Measurements from ENCODE around the gene ATG5. TPM values are rescaled to one million over a fixed set of nuclear protein-coding genes. Genes with fewer than 3 reads are reported as not detected.

The ATG5 gene
- polyA plus RNA-seq, 3 donors, result 15.0 to 31.4 (median 29.9) TPM

DNA sequence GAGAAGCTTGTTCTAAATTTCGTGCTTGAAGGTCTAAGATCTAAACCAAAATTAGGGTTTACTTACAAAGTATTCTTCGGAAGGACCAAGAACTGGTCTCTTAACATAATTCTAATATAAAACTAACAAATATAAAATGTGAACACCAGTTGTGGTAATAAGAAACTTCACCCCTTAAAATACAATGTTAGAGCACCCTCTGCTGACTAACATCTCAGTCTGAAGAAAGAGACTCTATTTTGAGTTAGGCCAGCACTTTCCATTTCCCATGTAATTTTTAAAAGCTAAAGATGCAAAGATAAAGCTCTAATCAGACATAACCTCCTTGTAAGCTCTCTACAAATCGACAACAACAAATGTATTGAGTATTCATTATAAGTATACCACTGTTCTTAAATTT is 24.6 kb downstream of the ATG5 start:
- H3K4me1 Mint-ChIP-seq, result no peaks in the 10 kb centered on the region

DNA sequence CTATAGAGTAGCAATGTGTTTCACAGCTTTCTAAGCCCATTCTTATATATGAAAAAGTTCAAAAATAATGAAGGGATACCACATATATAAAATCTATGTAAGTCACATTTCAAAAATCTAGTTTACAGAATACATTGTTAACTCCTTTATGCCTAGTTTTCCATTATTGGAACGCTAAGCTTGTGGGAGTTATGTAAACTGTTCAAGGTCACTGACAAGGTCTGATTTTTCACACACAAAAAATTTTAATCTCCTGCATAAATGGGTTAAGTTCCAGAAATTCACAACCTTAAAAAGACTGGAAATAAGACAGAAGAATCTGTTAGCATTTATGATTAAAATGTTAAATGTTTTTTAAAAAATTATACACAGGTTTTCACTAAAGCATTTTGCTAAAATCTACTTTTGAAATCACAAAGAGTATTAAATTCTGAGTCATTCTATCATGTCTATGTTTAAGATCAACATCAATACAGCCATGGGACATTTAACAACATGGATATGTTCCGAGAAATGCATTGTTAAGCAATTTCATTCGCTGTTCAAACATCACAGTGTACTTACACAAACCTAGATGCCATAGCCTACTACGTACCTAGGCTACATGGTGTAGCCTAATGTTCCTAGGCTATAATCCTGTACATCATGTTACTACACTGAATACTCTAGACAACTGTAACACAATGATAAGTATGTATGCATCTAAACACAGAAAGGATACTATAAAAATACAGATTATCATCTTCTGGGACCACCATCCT is 25.4 kb downstream of the ATG5 start:
- no peak overlapping the region for H3K4me3 Mint-ChIP-seq
- intact Hi-C loops (cut with micrococcal nuclease), result no loop called here
- H3K36me3 Mint-ChIP-seq, result peaks cover 6 to 9% of the 10 kb centered on the region in 2 donors

More for the DNA sequence above, 24.6 kb downstream of the ATG5 start:
- Mint-ChIP-seq H3K4me3 (no peak overlapping the region), H3K27ac (no peak overlapping the region), H3K27me3 (ENCODE audit: low read depth in 3 of 3) (no peaks in the 10 kb centered on the region), H3K36me3 (peaks cover 6 to 9% of the 10 kb centered on the region in 2 donors), H3K9me3 (no peaks in the 10 kb centered on the region)
- Histone ChIP-seq H3K79me2 (ENCODE audit: insufficient read depth, low read length) (peaks cover 41% of the 10 kb centered on the region), H3K4me3 (replicated peaks in 1 of 3; ENCODE audit: low read depth in 2 of 3, low read length in 3 of 3) (no peak overlapping the region), H3K9me3 (replicated peaks in 1 of 2; ENCODE audit: control insufficient read depth in 1 of 2, insufficient read depth in 1 of 2, low read length in 2 of 2) (no peaks in the 10 kb centered on the region), H3K9ac (ENCODE audit: insufficient read depth, low read length, poor library complexity, severe bottlenecking) (no peak overlapping the region), H3K27ac (ENCODE audit: low read depth in 1 of 2, low read length in 2 of 2) (no peak overlapping the region), H2AFZ (ENCODE audit: insufficient read depth, low read depth, low read length, poor library complexity, severe bottlenecking) (no peak overlapping the region), H4K20me1 (ENCODE audit: insufficient read depth, low read length) (peaks cover 33% of the 10 kb centered on the region), H3K4me1 (ENCODE audit: control insufficient read depth in 1 of 2, insufficient read depth in 2 of 2, low read length in 2 of 2) (no peaks in the 10 kb centered on the region), H3K27me3 (ENCODE audit: control insufficient read depth in 2 of 2, insufficient read depth in 2 of 2, low read length in 2 of 2) (no peaks in the 10 kb centered on the region), H3K36me3 (replicated peaks in 1 of 2; ENCODE audit: control insufficient read depth in 1 of 2, insufficient read depth in 2 of 2, low read length in 2 of 2) (peaks cover 0 to 8% of the 10 kb centered on the region in 2 donors), H3K4me2 (replicated peaks; ENCODE audit: extremely low read depth, low read length, poor library complexity, severe bottlenecking) (no peak overlapping the region)
- TF ChIP-seq, protein P1, sequence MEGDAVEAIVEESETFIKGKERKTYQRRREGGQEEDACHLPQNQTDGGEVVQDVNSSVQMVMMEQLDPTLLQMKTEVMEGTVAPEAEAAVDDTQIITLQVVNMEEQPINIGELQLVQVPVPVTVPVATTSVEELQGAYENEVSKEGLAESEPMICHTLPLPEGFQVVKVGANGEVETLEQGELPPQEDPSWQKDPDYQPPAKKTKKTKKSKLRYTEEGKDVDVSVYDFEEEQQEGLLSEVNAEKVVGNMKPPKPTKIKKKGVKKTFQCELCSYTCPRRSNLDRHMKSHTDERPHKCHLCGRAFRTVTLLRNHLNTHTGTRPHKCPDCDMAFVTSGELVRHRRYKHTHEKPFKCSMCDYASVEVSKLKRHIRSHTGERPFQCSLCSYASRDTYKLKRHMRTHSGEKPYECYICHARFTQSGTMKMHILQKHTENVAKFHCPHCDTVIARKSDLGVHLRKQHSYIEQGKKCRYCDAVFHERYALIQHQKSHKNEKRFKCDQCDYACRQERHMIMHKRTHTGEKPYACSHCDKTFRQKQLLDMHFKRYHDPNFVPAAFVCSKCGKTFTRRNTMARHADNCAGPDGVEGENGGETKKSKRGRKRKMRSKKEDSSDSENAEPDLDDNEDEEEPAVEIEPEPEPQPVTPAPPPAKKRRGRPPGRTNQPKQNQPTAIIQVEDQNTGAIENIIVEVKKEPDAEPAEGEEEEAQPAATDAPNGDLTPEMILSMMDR (IDR thresholded peaks at IDR 0.05), result peak; percentile 32
- whole genome bisulfite sequencing (ENCODE audit: insufficient coverage), result no CpG with 5 or more reads among the region's 3 CpGs
- DNase-seq, result peak in 1 of 3 donors; percentile 12
- intact Hi-C loops (cut with micrococcal nuclease), result no loop called here

More for the DNA sequence above, 25.4 kb downstream of the ATG5 start:
- no peak overlapping the region for H2AFZ ChIP-seq (ENCODE audit: insufficient read depth, low read depth, low read length, poor library complexity, severe bottlenecking)
- H3K4me1 ChIP-seq (ENCODE audit: control insufficient read depth in 1 of 2, insufficient read depth in 2 of 2, low read length in 2 of 2), result no peaks in the 10 kb centered on the region
- Mint-ChIP-seq H3K27ac (no peak overlapping the region), H3K4me1 (no peaks in the 10 kb centered on the region), H3K9me3 (no peaks in the 10 kb centered on the region), H3K27me3 (ENCODE audit: low read depth in 3 of 3) (no peaks in the 10 kb centered on the region)
- no peak for DNase-seq
- 100% methylated on average over 2 of the region's 4 CpGs for whole genome bisulfite sequencing (ENCODE audit: insufficient coverage)
- no peak overlapping the region for H3K9ac ChIP-seq (ENCODE audit: insufficient read depth, low read length, poor library complexity, severe bottlenecking)
- no peaks in the 10 kb centered on the region for H3K9me3 ChIP-seq (replicated peaks in 1 of 2; ENCODE audit: control insufficient read depth in 1 of 2, insufficient read depth in 1 of 2, low read length in 2 of 2)
- no peak overlapping the region for H3K4me2 ChIP-seq (replicated peaks; ENCODE audit: extremely low read depth, low read length, poor library complexity, severe bottlenecking)
- no peak overlapping the region for H3K27ac ChIP-seq (ENCODE audit: low read depth in 1 of 2, low read length in 2 of 2)
- H3K79me2 ChIP-seq (ENCODE audit: insufficient read depth, low read length), result peaks cover 41% of the 10 kb centered on the region
- TF ChIP-seq, protein P1 (IDR thresholded peaks at IDR 0.05), result no peak
- peaks cover 35% of the 10 kb centered on the region for H4K20me1 ChIP-seq (ENCODE audit: insufficient read depth, low read length)
- peaks cover 0 to 7% of the 10 kb centered on the region in 2 donors for H3K36me3 ChIP-seq (replicated peaks in 1 of 2; ENCODE audit: control insufficient read depth in 1 of 2, insufficient read depth in 2 of 2, low read length in 2 of 2)
- H3K4me3 ChIP-seq (replicated peaks in 1 of 3; ENCODE audit: low read depth in 2 of 3, low read length in 3 of 3), result no peak overlapping the region
- H3K27me3 ChIP-seq (ENCODE audit: control insufficient read depth in 2 of 2, insufficient read depth in 2 of 2, low read length in 2 of 2), result no peaks in the 10 kb centered on the region

All from CD14-positive monocyte (primary cell).